Duodenal mucosa (tissue), 2 donors: Measurements from ENCODE around the gene ABTB1.
A peak's percentile ranks its signal among the peaks of the same experiment; 100 is the strongest.

Experiments used
- H3K27ac ChIP-seq: one replicate; pipeline ENCODE4 v1.7.0; 2013; ENCODE audit warnings: low read depth, low read length
- H3K27me3 ChIP-seq, 2 donors: one replicate each; pipeline ENCODE4 v1.7.0; 2013; ENCODE audit warnings: low read length in 2 of 2, control low read depth in 1 of 2; ENCODE audit not compliant: insufficient read depth in 2 of 2, control insufficient read depth in 1 of 2
- H3K36me3 ChIP-seq, 2 donors: one replicate each; pipeline ENCODE4 v1.7.0; 2013; ENCODE audit warnings: low read length in 2 of 2, control low read depth in 1 of 2; ENCODE audit not compliant: insufficient read depth in 2 of 2, control insufficient read depth in 1 of 2
- H3K4me1 ChIP-seq, 2 donors: one replicate each; pipeline ENCODE4 v1.7.0; 2013; ENCODE audit warnings: low read length in 2 of 2, control low read depth in 1 of 2; ENCODE audit not compliant: insufficient read depth in 2 of 2, control insufficient read depth in 1 of 2
- H3K4me3 ChIP-seq, 2 donors: one replicate each; pipeline ENCODE4 v1.7.0; 2013; ENCODE audit warnings: low read length in 2 of 2, low read depth in 1 of 2
- H3K9ac ChIP-seq, 2 donors: one replicate each; pipeline ENCODE4 v1.7.0; 2013; ENCODE audit warnings: low read length in 2 of 2, low read depth in 1 of 2
- H3K9me3 ChIP-seq, 2 donors: one replicate each; pipeline ENCODE4 v1.7.0; 2013; ENCODE audit warnings: low read length in 2 of 2, control low read depth in 1 of 2; ENCODE audit not compliant: control insufficient read depth in 1 of 2

The ABTB1 gene

GRCh38 chr3:127691974-127692373 is 19.2 kb downstream of the ABTB1 start:
- Histone ChIP-seq H3K9me3 (no peaks in the 10 kb centered on the region), H3K4me3 (no peak overlapping the region), H3K9ac (no peak overlapping the region), H3K4me1 (peaks cover 5 to 6% of the 10 kb centered on the region in 2 donors), H3K27ac (no peak overlapping the region), H3K27me3 (no peaks in the 10 kb centered on the region), H3K36me3 (peaks cover 9 to 16% of the 10 kb centered on the region in 2 donors)

DNA sequence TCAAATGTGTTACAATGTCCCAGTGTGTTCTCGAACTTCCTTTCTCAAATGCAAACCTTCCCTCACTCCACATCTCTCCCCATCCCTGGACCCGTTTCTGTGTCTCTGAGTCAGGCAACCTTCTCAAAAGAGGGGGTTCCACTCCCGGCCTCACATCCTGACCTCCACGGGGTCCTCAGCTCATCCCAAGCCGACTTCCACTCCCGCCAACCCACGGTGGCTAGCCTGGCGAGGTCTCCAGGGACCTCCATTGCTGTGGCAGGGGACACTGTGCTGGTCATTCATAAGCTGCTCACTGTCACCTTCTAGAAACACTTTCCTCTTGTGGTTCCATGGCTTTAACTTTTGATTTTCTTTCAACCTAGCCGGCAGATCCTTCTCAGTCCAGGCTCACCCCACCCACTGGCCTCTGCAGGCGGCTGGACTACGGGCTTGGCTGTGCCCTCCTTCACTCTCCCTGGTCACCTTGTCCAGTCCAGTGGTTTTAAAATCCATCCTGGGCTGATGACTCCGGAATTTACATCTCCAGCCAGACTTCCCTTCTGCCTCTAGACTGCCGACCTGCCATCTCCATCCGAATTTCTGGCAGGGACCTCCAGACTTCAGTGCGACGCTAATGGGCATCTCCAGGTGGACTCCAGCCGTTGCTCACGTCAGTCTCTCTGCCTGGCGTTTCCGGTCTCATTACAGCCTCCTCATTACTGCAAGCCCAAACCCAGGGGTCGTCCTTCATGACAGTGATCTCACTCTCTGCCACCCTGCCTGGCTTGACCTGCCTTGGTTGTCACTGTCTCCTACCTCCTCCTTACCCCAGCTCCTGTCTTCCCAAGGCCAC is 20.0 kb downstream of the ABTB1 start:
- H3K27ac ChIP-seq: no peak overlapping the region
- no peaks in the 10 kb centered on the region for H3K27me3 ChIP-seq
- H3K4me3 ChIP-seq: no peak overlapping the region
- no peak overlapping the region for H3K9ac ChIP-seq
- H3K36me3 ChIP-seq: peaks cover 9 to 16% of the 10 kb centered on the region in 2 donors
- H3K4me1 ChIP-seq: peaks cover 12% of the 10 kb centered on the region in 2 donors
- no peaks in the 10 kb centered on the region for H3K9me3 ChIP-seq

- no peak overlapping the region for H3K27ac ChIP-seq
- no peak overlapping the region for H3K9ac ChIP-seq
- H3K9me3 ChIP-seq: no peaks in the 10 kb centered on the region
- peaks cover 17% of the 10 kb centered on the region in 2 donors for H3K4me1 ChIP-seq
- no peaks in the 10 kb centered on the region for H3K27me3 ChIP-seq
- H3K4me3 ChIP-seq: no peak overlapping the region
- H3K36me3 ChIP-seq: peaks cover 9 to 16% of the 10 kb centered on the region in 2 donors
Measured at GRCh38 chr3:127693336-127693843, 20.6 kb downstream of the ABTB1 start.

- no peak overlapping the region for H3K9ac ChIP-seq
- peaks cover 9 to 19% of the 10 kb centered on the region in 2 donors for H3K36me3 ChIP-seq
- H3K4me1 ChIP-seq: peaks cover 20 to 25% of the 10 kb centered on the region in 2 donors
- H3K9me3 ChIP-seq: no peaks in the 10 kb centered on the region
- no peak overlapping the region for H3K4me3 ChIP-seq
- H3K27ac ChIP-seq: no peak overlapping the region
- no peaks in the 10 kb centered on the region for H3K27me3 ChIP-seq
Measured at GRCh38 chr3:127694467-127695215, 21.9 kb downstream of the ABTB1 start.

DNA sequence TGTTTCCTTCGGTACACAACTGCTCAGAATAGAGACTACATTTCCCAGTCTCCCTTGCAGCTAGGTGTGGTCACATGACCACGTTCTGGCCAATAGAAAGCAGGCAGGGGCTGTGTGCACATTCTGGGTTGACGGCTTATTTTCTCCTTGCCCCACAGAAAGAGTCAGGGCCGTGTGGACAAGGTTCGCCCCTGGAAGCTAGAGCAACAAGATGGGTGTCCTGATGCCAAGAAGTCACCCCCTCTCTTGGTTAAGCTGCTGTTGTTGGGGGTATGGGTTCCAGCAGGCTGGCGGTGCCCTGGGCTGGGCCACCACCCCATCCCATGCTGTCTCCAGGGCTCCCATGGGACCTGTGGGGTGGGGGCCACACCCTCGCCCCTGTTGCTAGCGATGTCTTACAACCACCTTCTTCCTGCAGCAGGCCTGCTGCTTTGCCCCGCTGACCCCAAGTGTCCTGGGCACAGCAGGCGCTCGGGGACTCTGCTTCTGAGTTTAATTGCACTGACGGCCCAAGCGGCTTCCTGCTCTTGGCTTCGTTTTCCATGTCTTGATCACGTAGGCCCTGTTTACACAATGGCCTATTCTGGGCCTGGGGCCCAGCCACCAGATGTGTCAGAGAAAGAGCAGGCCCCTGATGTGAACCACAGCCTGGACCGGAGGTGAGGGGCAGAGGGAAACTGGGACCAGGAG is 24.9 kb downstream of the ABTB1 start:
- H3K4me3 ChIP-seq: peak overlapping the region in 1 of 2 donors; percentile 21
- H3K27me3 ChIP-seq: no peaks in the 10 kb centered on the region
- peak overlapping the region; percentile 69 for H3K27ac ChIP-seq
- H3K9ac ChIP-seq: no peak overlapping the region
- peaks cover 5 to 23% of the 10 kb centered on the region in 2 donors for H3K36me3 ChIP-seq
- peaks cover 20 to 27% of the 10 kb centered on the region in 2 donors for H3K4me1 ChIP-seq
- no peaks in the 10 kb centered on the region for H3K9me3 ChIP-seq

DNA sequence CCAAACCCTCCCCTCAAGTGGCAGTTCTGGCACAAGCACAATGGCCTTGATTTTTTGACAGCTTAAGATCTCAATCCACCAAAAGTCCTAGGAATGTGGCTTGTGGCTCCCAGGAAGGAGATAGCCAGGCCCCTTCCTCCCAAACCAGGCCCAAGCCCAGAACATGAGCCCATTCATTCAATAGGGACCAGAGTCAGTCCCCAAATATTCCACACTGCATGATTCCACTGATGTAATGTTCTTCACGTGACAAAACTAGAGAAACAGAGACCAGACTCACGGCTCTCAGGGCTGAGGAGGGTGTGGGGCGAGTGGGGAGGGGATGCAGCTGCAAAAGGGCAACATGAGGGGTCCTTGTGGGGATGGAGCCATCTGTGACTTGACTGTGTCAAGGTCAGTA is 25.5 kb downstream of the ABTB1 start:
- Histone ChIP-seq H3K9ac (no peak overlapping the region), H3K4me3 (no peak overlapping the region), H3K27me3 (no peaks in the 10 kb centered on the region), H3K36me3 (peaks cover 4 to 17% of the 10 kb centered on the region in 2 donors), H3K4me1 (peaks cover 20 to 27% of the 10 kb centered on the region in 2 donors), H3K27ac (peak overlapping the region; percentile 67), H3K9me3 (no peaks in the 10 kb centered on the region)

GRCh38 chr3:127698691-127699415 is 26.1 kb downstream of the ABTB1 start:
- Histone ChIP-seq H3K36me3 (peaks cover 0 to 15% of the 10 kb centered on the region in 2 donors), H3K4me1 (peaks cover 20 to 27% of the 10 kb centered on the region in 2 donors), H3K27me3 (no peaks in the 10 kb centered on the region), H3K27ac (peak overlapping the region; percentile 67), H3K9me3 (no peaks in the 10 kb centered on the region), H3K4me3 (no peak overlapping the region), H3K9ac (no peak overlapping the region)

- H3K4me3 ChIP-seq: no peak overlapping the region
- H3K9ac ChIP-seq: no peak overlapping the region
- H3K9me3 ChIP-seq: no peaks in the 10 kb centered on the region
- H3K27me3 ChIP-seq: no peaks in the 10 kb centered on the region
- H3K27ac ChIP-seq: no peak overlapping the region
- H3K4me1 ChIP-seq: peaks cover 20 to 27% of the 10 kb centered on the region in 2 donors
- H3K36me3 ChIP-seq: peaks cover 0 to 15% of the 10 kb centered on the region in 2 donors
Measured at GRCh38 chr3:127699416-127700300, 26.9 kb downstream of the ABTB1 start.

DNA sequence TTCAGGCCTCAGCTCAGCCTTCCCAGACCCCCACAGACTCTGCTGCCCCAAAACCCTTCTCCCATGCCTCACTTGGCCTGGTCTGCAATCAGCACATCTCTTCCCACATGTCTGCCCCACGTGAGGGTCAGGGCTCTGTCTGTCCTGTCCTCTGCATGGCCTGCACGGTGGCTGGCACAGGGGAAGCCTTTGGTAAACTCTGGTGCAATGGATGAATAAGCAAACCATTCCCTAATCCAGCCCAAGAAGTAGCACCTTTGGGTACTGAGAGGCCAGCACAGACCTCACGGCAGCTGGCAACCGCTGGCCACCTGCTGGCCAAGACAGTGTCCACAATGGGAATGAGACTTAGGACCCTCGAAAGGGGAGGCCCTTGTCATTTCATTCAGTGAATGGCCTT is 27.7 kb downstream of the ABTB1 start:
- H3K27ac ChIP-seq: no peak overlapping the region
- H3K4me3 ChIP-seq: no peak overlapping the region
- H3K36me3 ChIP-seq: peaks cover 0 to 15% of the 10 kb centered on the region in 2 donors
- H3K4me1 ChIP-seq: peaks cover 20 to 27% of the 10 kb centered on the region in 2 donors
- H3K27me3 ChIP-seq: no peaks in the 10 kb centered on the region
- H3K9ac ChIP-seq: no peak overlapping the region
- H3K9me3 ChIP-seq: no peaks in the 10 kb centered on the region
